DMS153 treated with DMSO at 0.1 percent for 48 hours (cell line): ENCODE data around the gene MRPL43.
"Not testable (repeated sequence)": the region's sequence is repeated elsewhere in the genome, so short reads cannot be mapped to it uniquely, and the experiment has no call there.

Experiments
- DNase-seq: peaks from one replicate; lab custom pipeline; 2025; ENCODE audit not compliant: unreplicated experiment; lab: John Stamatoyannopoulos, UW

The MRPL43 gene

GRCh38 chr10:100984672-100985177, 2.6 kb downstream of the MRPL43 start:
- no peak for DNase-seq

- DNase-seq, result no peak
These were observed 3.2 kb downstream of the MRPL43 start for GRCh38 chr10:100983868-100984671.

GRCh38 chr10:100982916-100983830, 4.1 kb downstream of the MRPL43 start:
- no peak for DNase-seq

GRCh38 chr10:100981178-100981772, 6.0 kb downstream of the MRPL43 start:
- DNase-seq, result no peak

- no peak for DNase-seq
These were observed 6.6 kb downstream of the MRPL43 start for GRCh38 chr10:100980711-100981110.

GRCh38 chr10:100980311-100980710, 7.0 kb downstream of the MRPL43 start:
- DNase-seq, result no peak

GRCh38 chr10:100979791-100980272, 7.5 kb downstream of the MRPL43 start:
- DNase-seq, result no peak

GRCh38 chr10:100978901-100979195, 8.4 kb downstream of the MRPL43 start:
- no peak for DNase-seq

- no peak for DNase-seq
These were observed 9.0 kb downstream of the MRPL43 start for GRCh38 chr10:100978121-100978900.

- DNase-seq, result no peak
These were observed 9.9 kb downstream of the MRPL43 start for GRCh38 chr10:100977436-100977835.

GRCh38 chr10:100976906-100977305, 10.4 kb downstream of the MRPL43 start:
- DNase-seq, result no peak

GRCh38 chr10:100975397-100975796, 11.9 kb downstream of the MRPL43 start:
- not testable (repeated sequence) for DNase-seq

- DNase-seq, result no peak
These were observed 14.3 kb downstream of the MRPL43 start for GRCh38 chr10:100972904-100973535.

- DNase-seq, result no peak
These were observed 15.0 kb downstream of the MRPL43 start for GRCh38 chr10:100972115-100972903.

GRCh38 chr10:100970914-100971811, 16.1 kb downstream of the MRPL43 start:
- DNase-seq, result no peak

GRCh38 chr10:100970076-100970913, 17.0 kb downstream of the MRPL43 start:
- DNase-seq, result peak; percentile 29
